Measurements from ENCODE around the gene BIN1. TPM values are rescaled to one million over a fixed set of nuclear protein-coding genes. Genes with fewer than 3 reads are reported as not detected.

Gene BIN1
- total RNA-seq, 2 experiments from 2014 or later: 1.5 to 14.1 TPM

DNA sequence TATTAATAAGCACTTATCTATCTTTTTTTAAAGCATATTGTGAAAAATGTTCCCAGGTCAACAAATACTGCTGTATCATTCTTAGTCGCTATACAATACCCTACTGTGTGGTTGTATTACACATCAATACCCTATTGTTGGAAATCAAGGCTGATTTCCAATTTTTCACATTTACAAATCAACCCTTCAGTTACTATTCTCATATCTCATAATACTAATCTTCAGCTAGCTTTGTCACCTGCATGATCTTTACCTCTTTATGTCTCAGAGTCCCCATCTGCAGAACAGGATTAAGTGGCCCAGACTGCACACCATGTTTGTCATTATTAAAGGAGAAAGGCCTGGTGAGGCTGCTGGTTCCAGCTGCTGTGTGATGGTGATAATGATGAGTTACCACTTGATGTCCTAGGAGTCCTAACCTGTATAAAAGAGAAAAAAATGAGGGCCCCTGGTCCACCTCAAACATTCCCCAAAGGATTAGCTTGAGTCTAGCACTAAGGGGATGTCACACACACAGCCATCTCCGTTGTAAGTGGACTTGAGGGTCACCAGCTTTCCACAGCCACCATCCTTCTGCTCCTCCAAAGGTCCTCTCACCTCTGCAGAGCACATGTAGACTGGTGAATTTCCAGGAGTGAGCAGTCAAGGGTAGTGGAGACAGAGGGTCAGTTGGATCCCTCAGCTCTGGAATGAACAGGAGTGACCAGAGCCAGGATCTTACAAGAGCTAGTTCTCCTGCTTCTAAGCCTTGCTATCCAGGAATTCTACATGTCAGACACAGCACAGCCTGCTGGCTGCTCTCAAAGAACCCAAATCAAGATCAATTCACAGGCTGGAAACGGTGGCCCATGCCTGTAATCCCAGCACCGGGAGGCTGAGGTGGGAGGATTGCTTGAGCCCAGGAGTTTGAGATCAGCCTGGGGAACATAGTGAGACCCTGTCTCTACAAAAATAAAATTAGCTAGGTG lies 36.0 kb upstream of the BIN1 start:
- DNase-seq (ENCODE audit: low spot score): no peak
- H3K9me3 ChIP-seq (ENCODE audit: low read length): no peaks in the 10 kb centered on the region
- no peak overlapping the region for H3K27ac ChIP-seq (ENCODE audit: low read depth, low read length, poor library complexity, severe bottlenecking)
- intact Hi-C loops (cut with micrococcal nuclease; ENCODE audit: unreplicated experiment): no loop called here
- POLR2A ChIA-PET: no interaction called here
- no peaks in the 10 kb centered on the region for H3K36me3 ChIP-seq (ENCODE audit: insufficient read depth, low read length)
- H3K9me2 ChIP-seq (ENCODE audit: insufficient read depth, low read length): no peaks in the 10 kb centered on the region
- no peak for TF ChIP-seq EZH2phosphoT487 (IDR thresholded peaks at IDR 0.05; ENCODE audit: borderline replicate concordance, low read depth, low read length)
- TF ChIP-seq, protein P1, sequence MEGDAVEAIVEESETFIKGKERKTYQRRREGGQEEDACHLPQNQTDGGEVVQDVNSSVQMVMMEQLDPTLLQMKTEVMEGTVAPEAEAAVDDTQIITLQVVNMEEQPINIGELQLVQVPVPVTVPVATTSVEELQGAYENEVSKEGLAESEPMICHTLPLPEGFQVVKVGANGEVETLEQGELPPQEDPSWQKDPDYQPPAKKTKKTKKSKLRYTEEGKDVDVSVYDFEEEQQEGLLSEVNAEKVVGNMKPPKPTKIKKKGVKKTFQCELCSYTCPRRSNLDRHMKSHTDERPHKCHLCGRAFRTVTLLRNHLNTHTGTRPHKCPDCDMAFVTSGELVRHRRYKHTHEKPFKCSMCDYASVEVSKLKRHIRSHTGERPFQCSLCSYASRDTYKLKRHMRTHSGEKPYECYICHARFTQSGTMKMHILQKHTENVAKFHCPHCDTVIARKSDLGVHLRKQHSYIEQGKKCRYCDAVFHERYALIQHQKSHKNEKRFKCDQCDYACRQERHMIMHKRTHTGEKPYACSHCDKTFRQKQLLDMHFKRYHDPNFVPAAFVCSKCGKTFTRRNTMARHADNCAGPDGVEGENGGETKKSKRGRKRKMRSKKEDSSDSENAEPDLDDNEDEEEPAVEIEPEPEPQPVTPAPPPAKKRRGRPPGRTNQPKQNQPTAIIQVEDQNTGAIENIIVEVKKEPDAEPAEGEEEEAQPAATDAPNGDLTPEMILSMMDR (conservative IDR thresholded peaks at IDR 0.05; ENCODE audit: low read length): no peak
- no peaks in the 10 kb centered on the region for H3K4me1 ChIP-seq (ENCODE audit: insufficient read depth, low read length, poor library complexity, severe bottlenecking)
- no peak overlapping the region for H3K4me2 ChIP-seq (ENCODE audit: low read length)
- H2AFZ ChIP-seq (ENCODE audit: low read length): no peak overlapping the region
- BruUV-seq (replicated peaks): no TSS peak
- no peaks in the 10 kb centered on the region for H4K20me1 ChIP-seq (ENCODE audit: insufficient read depth, low read length)
- CTCF ChIA-PET (ENCODE audit: unreplicated experiment): no interaction called here
- H3K79me2 ChIP-seq (ENCODE audit: insufficient read depth, low read depth, low read length): no peaks in the 10 kb centered on the region
- H3K4me3 ChIP-seq (ENCODE audit: low read depth, low read length, poor library complexity, severe bottlenecking): no peak overlapping the region

DNA sequence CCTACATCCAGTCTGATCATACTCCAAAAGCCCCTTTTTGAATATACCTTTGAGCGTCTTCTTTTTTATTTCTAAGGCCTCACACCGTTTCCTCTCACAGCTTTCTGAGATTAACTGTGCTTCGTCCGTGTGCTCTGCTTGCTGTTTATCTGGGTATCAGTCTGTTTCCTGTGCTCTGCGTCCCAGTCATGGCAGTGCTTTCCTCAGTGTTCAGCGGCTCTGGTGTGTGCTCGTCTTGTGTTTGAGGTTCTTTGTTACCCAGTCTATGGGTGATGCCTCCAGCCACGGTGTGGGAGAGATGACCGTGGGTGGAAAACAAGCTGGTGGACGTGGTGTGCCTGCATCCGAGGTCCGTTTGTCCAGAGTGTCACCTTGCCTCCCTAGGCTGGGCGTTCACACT lies 33.6 kb upstream of the BIN1 start:
- no peaks in the 10 kb centered on the region for H3K9me3 ChIP-seq (ENCODE audit: low read length)
- no peak overlapping the region for H2AFZ ChIP-seq (ENCODE audit: low read length)
- no peaks in the 10 kb centered on the region for H3K4me1 ChIP-seq (ENCODE audit: insufficient read depth, low read length, poor library complexity, severe bottlenecking)
- DNase-seq (ENCODE audit: low spot score): no peak
- CTCF ChIA-PET (ENCODE audit: unreplicated experiment): no interaction called here
- H3K4me3 ChIP-seq (ENCODE audit: low read depth, low read length, poor library complexity, severe bottlenecking): no peak overlapping the region
- TF ChIP-seq, protein P1 (conservative IDR thresholded peaks at IDR 0.05; ENCODE audit: low read length): no peak
- no peak for TF ChIP-seq EZH2phosphoT487 (IDR thresholded peaks at IDR 0.05; ENCODE audit: borderline replicate concordance, low read depth, low read length)
- BruUV-seq (replicated peaks): no TSS peak
- H3K27ac ChIP-seq (ENCODE audit: low read depth, low read length, poor library complexity, severe bottlenecking): no peak overlapping the region
- no peaks in the 10 kb centered on the region for H3K9me2 ChIP-seq (ENCODE audit: insufficient read depth, low read length)
- H3K79me2 ChIP-seq (ENCODE audit: insufficient read depth, low read depth, low read length): no peaks in the 10 kb centered on the region
- intact Hi-C loops (cut with micrococcal nuclease; ENCODE audit: unreplicated experiment): no loop called here
- no peaks in the 10 kb centered on the region for H4K20me1 ChIP-seq (ENCODE audit: insufficient read depth, low read length)
- H3K36me3 ChIP-seq (ENCODE audit: insufficient read depth, low read length): no peaks in the 10 kb centered on the region
- no peak overlapping the region for H3K4me2 ChIP-seq (ENCODE audit: low read length)
- POLR2A ChIA-PET: no interaction called here

DNA sequence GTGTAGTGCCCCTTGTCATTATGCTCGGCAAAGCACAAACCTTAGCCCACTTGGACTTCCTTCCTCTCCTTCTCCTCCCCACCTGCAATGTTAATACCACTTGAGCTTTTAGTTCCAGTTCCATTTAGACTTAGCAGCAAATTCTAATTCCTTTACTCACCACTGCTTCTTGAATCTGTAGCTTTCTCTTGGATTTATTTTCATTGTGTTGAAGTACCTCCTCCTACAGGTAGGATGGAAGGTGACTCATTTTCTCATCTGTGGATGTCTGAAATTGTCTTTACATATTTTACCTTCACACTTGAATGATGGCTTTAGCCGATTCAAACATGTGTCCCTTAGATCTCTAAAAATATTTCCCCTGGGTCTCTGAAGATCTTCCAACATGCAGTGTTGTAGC lies 32.8 kb upstream of the BIN1 start:
- CTCF ChIA-PET (ENCODE audit: unreplicated experiment): no interaction called here
- no peak for DNase-seq (ENCODE audit: low spot score)
- H3K9me2 ChIP-seq (ENCODE audit: insufficient read depth, low read length): no peaks in the 10 kb centered on the region
- no peaks in the 10 kb centered on the region for H3K79me2 ChIP-seq (ENCODE audit: insufficient read depth, low read depth, low read length)
- H3K9me3 ChIP-seq (ENCODE audit: low read length): no peaks in the 10 kb centered on the region
- H3K4me3 ChIP-seq (ENCODE audit: low read depth, low read length, poor library complexity, severe bottlenecking): no peak overlapping the region
- BruUV-seq (replicated peaks): no TSS peak
- no peak for TF ChIP-seq EZH2phosphoT487 (IDR thresholded peaks at IDR 0.05; ENCODE audit: borderline replicate concordance, low read depth, low read length)
- TF ChIP-seq, protein P1 (conservative IDR thresholded peaks at IDR 0.05; ENCODE audit: low read length): no peak
- no peak overlapping the region for H3K27ac ChIP-seq (ENCODE audit: low read depth, low read length, poor library complexity, severe bottlenecking)
- no peaks in the 10 kb centered on the region for H4K20me1 ChIP-seq (ENCODE audit: insufficient read depth, low read length)
- no peak overlapping the region for H3K4me2 ChIP-seq (ENCODE audit: low read length)
- intact Hi-C loops (cut with micrococcal nuclease; ENCODE audit: unreplicated experiment): no loop called here
- no peaks in the 10 kb centered on the region for H3K4me1 ChIP-seq (ENCODE audit: insufficient read depth, low read length, poor library complexity, severe bottlenecking)
- no peaks in the 10 kb centered on the region for H3K36me3 ChIP-seq (ENCODE audit: insufficient read depth, low read length)
- H2AFZ ChIP-seq (ENCODE audit: low read length): no peak overlapping the region
- POLR2A ChIA-PET: interaction anchor here (0.5 to 1.1 kb wide), 2 partner anchors 9 to 10 kb away, joined by 3 to 4 read pairs; no protein-coding TSS in a partner anchor
